HL-60/S4 (cell line): ENCODE results near the gene ARHGAP31.
"Not testable (repeated sequence)": the region's sequence is repeated elsewhere in the genome, so short reads cannot be mapped to it uniquely, and the experiment has no call there.

ENCODE experiments used
- in situ Hi-C: fragments of 300-500 bp; cut with MboI; formaldehyde crosslinking; loops from 2 replicates; pipeline ENCODE4 v1.14.3; 2022; ENCODE audit warnings: low sequenced_read_pairs

The ARHGAP31 gene

GRCh38 chr3:119315600-119316312 lies 21.6 kb downstream of the ARHGAP31 start:
- in situ Hi-C loops = no loop called here

DNA sequence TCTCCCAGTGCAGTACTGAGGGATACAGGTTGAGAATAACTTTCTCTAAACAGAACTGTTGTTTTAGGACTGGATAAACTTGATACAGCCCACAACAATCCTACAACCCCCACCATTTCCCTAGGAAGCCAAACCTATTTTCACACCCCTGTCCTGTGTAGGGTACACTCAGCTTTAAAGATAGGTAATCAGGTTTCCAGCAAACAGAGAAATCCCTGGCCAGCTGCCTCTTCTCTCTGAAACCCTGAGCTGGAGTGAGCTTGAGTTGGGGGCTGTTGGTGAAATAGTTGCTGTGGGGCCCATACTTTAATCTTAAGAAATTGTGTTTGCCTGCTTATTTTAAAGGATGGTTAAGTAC lies 22.1 kb downstream of the ARHGAP31 start:
- in situ Hi-C loops = no loop called here

DNA sequence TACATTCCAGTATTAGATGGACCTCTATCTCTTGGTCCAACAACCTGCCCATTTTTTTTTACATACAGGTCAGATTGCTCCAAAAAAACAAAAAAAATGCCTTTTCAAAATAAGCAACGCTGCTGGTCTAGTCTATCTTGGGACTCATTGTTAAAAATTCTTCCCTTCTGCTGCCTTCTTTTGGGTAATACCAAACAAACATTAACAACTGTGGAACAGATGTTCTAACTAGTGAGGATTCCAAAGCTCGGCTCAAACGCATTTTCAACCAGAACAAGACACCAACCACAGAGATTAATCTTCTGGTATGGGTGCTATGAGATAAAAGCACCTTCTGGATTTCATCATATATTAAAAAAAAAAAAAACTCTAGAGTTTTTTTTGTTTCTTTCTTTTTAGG lies 24.7 kb downstream of the ARHGAP31 start:
- in situ Hi-C loops = no loop called here

- in situ Hi-C loops = no loop called here
Observed at GRCh38 chr3:119319311-119319710, 25.1 kb downstream of the ARHGAP31 start.

DNA sequence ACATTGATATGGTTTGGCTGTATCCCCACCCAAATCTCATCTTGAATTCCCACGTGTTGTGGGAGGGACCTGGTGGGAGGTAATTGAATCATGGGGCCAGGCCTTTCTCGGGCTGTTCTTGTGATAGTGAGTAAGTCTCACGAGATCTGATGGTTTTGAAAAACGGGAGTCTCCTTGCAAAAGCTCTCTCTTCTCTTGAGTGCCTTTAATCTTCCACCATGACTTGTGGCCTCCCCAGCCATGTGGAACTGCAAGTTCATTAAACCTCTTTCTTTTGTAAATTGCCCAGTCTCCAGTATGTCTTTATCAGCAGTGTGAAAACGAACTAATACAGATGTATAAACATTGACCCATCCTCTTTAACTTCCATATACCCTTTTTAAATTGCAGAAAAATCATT lies 26.6 kb downstream of the ARHGAP31 start:
- in situ Hi-C loops = not testable (repeated sequence)

DNA sequence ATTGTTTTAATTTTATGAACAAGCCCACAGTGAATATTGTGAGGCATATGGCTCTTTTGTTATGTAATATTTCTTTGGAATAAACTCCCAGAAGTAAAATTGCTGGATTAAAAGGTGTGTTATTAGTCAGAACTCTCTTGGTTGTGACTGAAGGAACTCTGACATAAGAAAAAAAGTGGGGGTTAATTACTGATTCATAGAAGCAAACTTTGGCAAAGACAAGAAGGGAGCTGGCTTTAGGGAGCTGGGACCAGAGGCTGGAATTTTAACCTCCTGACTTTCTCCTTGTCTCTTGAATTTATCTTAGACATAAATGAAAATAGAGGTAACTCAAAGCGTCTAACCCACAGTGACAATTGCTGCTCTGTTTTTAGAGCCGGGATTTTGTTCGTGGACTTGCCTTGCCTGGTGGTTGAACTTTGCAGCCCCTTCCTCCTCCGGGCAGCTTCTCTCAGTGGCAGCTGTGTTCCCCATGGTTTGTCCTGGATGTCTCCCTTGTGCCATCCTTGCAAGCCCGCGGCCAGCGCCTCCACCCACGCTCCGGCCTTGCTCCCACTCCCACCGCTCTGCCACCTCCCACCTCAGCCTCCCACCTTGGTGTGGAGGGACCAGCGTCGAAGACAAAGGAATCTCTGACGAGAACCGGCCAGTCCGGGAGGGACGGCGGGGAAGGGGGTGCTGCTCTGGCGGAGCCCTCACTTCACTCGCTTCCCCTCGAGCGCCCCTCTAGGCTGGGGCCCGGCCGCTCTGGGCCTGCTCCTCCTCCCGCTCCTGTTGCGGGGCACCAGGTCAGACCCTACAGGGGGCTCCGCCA lies 28.0 kb downstream of the ARHGAP31 start:
- in situ Hi-C loops = no loop called here

- in situ Hi-C loops = no loop called here
Observed at GRCh38 chr3:119322835-119323722, 28.9 kb downstream of the ARHGAP31 start.

- in situ Hi-C loops = no loop called here
Observed at GRCh38 chr3:119323723-119324085, 29.5 kb downstream of the ARHGAP31 start.

GRCh38 chr3:119324899-119325298 lies 30.7 kb downstream of the ARHGAP31 start:
- in situ Hi-C loops = no loop called here

- in situ Hi-C loops = no loop called here
Observed at GRCh38 chr3:119326976-119327375, 32.8 kb downstream of the ARHGAP31 start.

DNA sequence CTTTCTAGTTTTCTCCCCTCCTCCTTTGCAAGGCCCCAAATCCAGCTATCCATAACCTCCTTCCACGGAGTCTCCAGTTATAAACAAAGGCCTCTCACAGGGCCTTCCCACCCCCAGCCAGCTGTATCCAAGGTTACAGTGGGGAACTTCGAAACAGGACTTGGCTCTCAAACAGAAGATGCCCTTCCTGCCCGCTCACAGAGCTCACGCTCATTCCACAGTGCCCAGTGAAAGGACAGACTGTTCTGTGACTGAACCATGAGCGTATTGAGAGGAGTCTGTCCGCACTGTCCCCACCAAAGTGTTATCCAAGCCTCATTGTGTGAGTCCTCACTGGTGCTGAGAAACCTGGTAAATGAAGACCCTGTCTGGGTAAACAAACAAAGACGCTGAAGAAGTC lies 35.4 kb downstream of the ARHGAP31 start:
- in situ Hi-C loops = no loop called here

DNA sequence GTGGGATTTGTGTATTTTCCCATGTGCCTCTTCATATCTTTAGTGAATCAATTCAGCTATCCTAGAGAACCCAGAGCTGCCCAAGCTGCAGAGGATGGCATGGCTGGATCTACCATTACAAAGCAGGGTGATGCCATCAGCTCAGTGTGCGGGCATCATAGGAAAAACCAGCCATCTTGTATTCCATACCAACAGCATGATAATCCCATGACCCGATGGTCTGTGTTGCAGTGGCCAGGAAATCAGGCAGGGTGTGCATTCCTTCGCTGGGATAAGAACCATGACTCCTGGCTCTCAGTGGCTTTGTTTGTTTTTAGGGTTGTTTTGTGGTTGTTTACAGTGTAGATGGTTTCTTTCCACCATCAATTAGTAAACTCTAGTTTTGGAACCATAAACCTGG lies 36.0 kb downstream of the ARHGAP31 start:
- in situ Hi-C loops = no loop called here

DNA sequence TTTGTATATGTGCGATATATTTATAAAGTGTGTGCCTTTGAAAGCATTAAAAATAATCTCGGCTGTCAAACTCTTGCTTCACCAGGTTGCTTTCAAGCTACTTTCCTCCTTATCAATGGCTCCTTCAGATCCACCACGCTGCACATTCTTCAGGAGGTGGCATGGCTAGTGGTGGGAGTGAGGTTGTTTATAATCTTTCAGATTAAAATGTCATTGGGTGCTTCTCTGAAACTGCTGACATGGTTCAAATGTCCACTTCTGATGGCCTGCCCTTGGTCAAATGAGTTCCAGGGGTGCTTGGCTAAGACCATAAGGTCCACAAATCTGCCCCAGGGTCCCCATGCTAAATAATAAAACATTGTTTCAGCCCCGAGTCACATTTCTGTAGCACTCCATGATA lies 36.7 kb downstream of the ARHGAP31 start:
- in situ Hi-C loops = no loop called here

DNA sequence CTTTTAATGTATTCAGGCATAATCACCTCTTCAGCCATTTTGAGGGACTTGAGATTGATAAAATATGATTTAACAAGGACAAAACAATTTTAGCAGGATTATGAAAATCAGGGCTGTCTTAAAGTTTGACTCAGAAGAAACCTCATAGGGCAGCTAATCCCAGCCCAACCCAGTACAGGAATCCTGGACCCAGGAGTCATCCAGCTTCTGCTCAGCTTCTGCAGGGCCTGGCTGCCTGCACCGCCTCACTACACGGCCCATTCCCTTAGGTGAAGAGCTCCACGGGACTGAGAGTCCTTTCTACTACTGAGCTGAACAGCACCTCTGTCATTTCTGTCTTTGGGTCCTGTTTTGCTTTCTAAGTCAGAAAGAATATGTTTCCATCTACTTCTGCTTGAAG lies 37.5 kb downstream of the ARHGAP31 start:
- in situ Hi-C loops = no loop called here

DNA sequence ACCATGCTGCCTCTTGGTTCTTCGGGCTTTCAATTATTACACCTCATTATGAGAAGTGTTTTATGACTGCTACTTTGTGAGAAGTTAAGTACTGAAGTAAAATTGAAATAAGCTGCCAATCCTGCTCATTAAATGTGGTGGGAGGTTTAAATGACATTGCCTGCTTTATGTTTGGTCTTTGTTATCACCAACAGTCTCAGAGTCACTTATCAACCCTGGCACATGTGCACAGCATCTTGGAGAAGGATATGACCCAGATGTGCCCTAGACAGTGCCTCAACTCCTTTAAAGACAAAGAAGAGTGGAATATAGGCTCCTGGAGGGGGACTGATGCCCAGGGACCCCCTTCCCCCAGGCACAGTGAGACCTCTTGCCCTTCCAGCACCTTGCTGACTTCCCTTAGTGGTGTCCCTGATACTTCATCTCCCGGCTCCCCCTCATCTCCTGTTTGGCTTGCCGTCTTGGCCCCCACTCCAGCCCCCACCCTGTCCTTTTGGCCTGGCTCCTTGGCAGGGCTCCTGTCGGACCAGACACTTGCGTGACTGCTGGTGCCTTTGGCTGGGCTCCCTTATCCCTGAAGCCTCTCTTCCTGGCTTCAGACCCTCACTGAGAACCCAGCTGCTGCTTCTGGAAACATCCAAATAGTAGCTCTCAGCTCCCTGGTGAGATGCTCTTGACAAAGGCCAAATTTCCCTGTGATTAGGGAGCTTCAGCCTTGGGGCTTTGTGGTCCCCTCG lies 39.8 kb downstream of the ARHGAP31 start:
- in situ Hi-C loops = no loop called here

- in situ Hi-C loops = no loop called here
Observed at GRCh38 chr3:119336823-119337222, 42.6 kb downstream of the ARHGAP31 start.

DNA sequence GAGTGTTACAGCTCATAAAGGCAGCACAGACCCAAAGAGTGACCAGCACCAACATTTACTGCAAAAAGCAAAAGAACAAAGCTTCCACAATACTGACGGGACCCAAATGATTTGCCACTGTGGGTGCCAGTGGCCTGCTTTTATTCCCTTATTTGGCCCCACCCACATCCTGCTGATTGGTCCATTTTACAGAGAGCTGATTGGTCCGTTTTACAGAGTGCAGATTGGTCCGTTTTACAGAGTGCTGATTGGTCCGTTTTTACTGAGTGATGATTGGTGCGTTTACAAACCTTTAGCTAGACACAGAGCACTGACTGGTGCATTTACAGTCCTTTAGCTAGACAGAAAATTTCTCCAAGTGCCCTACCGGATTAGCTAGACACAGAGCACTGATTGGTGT lies 43.2 kb downstream of the ARHGAP31 start:
- in situ Hi-C loops = not testable (repeated sequence)

DNA sequence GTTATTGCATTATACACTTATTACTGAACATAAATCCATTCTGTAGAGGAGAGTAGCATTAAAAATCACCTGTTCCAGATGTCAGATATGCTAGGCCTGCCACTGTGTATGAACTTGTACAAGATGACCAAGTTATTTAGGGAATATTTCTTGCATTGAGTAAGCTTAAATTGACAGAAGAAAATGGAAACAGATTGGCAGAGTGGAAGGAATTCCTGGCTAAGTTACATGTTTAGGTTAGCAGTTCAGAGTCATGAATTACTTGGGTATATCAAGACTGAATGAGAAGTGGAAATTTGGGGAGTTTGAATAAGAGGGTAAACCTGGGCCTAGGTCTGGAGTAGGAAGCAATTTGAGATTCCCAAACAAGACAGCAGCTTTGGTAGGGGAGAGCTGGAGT lies 44.6 kb downstream of the ARHGAP31 start:
- in situ Hi-C loops = no loop called here

DNA sequence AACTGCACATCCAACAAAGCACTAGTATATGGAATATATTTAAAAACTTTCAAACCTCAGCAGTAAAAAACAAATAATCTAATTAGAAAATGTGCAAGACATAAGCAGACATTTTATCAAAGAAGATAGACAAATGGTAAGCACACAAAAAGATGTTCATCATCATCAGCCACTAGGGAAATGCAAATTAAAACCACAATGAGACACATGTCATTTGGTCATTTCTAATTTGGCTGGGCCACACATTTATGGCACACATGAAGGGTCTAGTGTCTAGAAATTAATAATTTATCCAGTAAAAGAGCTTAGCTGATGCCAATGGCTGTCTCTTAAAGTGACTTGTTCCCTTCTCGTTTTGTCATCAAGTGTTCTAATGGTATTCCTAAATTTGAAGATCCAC lies 45.8 kb downstream of the ARHGAP31 start:
- in situ Hi-C loops = no loop called here

DNA sequence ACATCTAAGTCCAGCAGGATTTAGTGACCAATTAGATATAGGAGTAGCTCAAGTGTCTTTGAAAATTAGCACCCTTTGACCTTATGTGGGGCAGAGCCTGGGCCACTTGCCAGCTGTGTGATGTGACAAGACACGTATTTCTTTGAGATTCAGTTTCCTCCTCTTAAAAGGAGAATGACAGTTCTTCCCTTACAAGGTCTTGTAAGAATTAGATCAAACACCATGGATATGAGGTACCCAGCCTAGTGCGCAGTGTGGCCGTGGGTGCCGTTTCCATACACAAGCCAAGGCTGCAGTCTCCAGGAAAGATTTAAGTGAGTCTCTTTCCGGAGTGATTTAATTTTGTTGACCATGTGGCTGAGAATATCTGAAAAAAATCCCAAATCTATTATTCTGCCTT lies 46.3 kb downstream of the ARHGAP31 start:
- in situ Hi-C loops = no loop called here

DNA sequence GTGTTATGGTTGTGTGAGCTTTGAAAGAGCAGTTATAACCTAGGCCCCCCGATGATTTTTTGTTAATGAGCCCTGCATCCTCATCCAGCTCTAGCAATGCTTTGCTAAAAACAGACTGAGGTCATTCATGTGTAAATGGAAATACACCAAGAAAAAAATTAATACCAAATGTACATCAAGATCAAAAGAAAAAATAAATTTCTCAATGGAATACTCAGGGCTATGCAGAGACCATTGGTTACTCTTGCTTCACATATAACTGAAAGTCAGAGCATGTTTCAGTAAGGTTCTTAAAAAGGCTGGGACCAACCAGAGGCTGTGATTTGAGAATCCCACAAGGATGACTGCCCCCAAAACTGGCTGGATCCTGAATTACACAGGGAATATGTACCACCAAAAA lies 48.0 kb downstream of the ARHGAP31 start:
- in situ Hi-C loops = no loop called here
